IMR-90 (cell line): Measurements from ENCODE around the gene ASB1. TPM values are rescaled to one million over a fixed set of nuclear protein-coding genes. Genes with fewer than 3 reads are reported as not detected.

Experiments
- ATAC-seq: fragments of 200-7000 bp; cut with Tn5 transposase; 2 replicates; pipeline ENCODE4 v1.9.1; 2020; ENCODE audit warnings: low read depth, mild to moderate bottlenecking, moderate library complexity
- BruUV-seq: library from RNA; stranded (reverse); fragments of 400-500 nt; replicated peaks from 2 replicates; lab custom pipeline; 2021; lab: Mats Ljungman, UMichigan
- CTCF ChIA-PET: fragments of 300-600 bp; formaldehyde crosslinking; extraction: SDS; loops from one replicate; lab custom pipeline; 2021; ENCODE audit warnings: antibody characterized with exemption; lab: Yijun Ruan, JAX
- POLR2A ChIA-PET: fragments of 300-600 bp; sonication (Branson Sonifier 250); formaldehyde crosslinking; loops from one replicate; lab custom pipeline; 2022; ENCODE audit warnings: antibody characterized with exemption; ENCODE audit not compliant: unreplicated experiment; lab: Charles Lee
- DNase-seq: peaks from one replicate; pipeline ENCODE4 v3.0.0; 2013
- H2AFZ ChIP-seq: replicated peaks from 2 replicates; pipeline ENCODE3; 2013; ENCODE audit warnings: low read length, mild to moderate bottlenecking; ENCODE audit not compliant: poor library complexity
- H2AK5ac ChIP-seq: 2 replicates; pipeline ENCODE4 v1.6.1; 2013; ENCODE audit warnings: low read depth, low read length, inconsistent platforms
- H2AK9ac ChIP-seq: replicated peaks from 2 replicates; pipeline ENCODE3; 2013; ENCODE audit warnings: mild to moderate bottlenecking, low read depth, low read length, moderate library complexity; ENCODE audit not compliant: poor library complexity
- H2BK120ac ChIP-seq: 2 replicates; pipeline ENCODE4 v1.6.1; 2013; ENCODE audit warnings: low read depth, low read length, inconsistent platforms
- H2BK15ac ChIP-seq: 3 replicates; pipeline ENCODE4 v1.6.1; 2013; ENCODE audit warnings: low read depth, low read length, inconsistent platforms
- H2BK20ac ChIP-seq: 2 replicates; pipeline ENCODE4 v1.6.1; 2013; ENCODE audit warnings: low read depth, mild to moderate bottlenecking, inconsistent platforms, low read length, moderate library complexity
- H2BK5ac ChIP-seq: 2 replicates; pipeline ENCODE4 v1.6.1; 2013; ENCODE audit warnings: mild to moderate bottlenecking, low read depth, low read length, inconsistent platforms; ENCODE audit not compliant: poor library complexity, severe bottlenecking
- H3K14ac ChIP-seq: replicated peaks from 2 replicates; pipeline ENCODE4 v1.6.1; 2013; ENCODE audit warnings: low read depth, low read length, inconsistent platforms
- H3K18ac ChIP-seq: 2 replicates; pipeline ENCODE4 v1.6.1; 2013; ENCODE audit warnings: low read depth, low read length, control low read depth
- H3K23ac ChIP-seq: 2 replicates; pipeline ENCODE4 v1.6.1; 2013; ENCODE audit warnings: low read depth, low read length, inconsistent platforms
- H3K27ac ChIP-seq: 2 replicates; pipeline ENCODE4 v1.5.1; 2013; ENCODE audit warnings: mild to moderate bottlenecking, control low read depth, low read length; ENCODE audit not compliant: insufficient read depth
- H3K27me3 ChIP-seq: 2 replicates; pipeline ENCODE4 v1.6.1; 2013; ENCODE audit warnings: low read length; ENCODE audit not compliant: control insufficient read depth, insufficient read depth
- H3K36me3 ChIP-seq: 2 replicates; pipeline ENCODE4 v1.6.1; 2013; ENCODE audit warnings: low read length, mixed read lengths; ENCODE audit not compliant: control insufficient read depth, insufficient read depth
- H3K4ac ChIP-seq: 2 replicates; pipeline ENCODE4 v1.6.1; 2013; ENCODE audit warnings: low read depth, low read length, inconsistent platforms
- H3K4me1 ChIP-seq: 2 replicates; pipeline ENCODE4 v1.6.1; 2013; ENCODE audit warnings: low read length, mixed read lengths; ENCODE audit not compliant: control insufficient read depth, insufficient read depth
- H3K4me2 ChIP-seq: 2 replicates; pipeline ENCODE4 v1.6.1; 2013; ENCODE audit warnings: low read depth, mild to moderate bottlenecking, control low read depth, low read length, moderate library complexity
- H3K4me3 ChIP-seq: 2 replicates; pipeline ENCODE4 v1.5.1; 2013; ENCODE audit warnings: low read depth, mild to moderate bottlenecking, control low read depth, low read length, moderate library complexity; ENCODE audit not compliant: insufficient read depth
- H3K56ac ChIP-seq: 2 replicates; pipeline ENCODE4 v1.6.1; 2013; ENCODE audit warnings: low read length, inconsistent platforms; ENCODE audit not compliant: insufficient read depth; ENCODE audit errors: extremely low read depth
- H3K79me1 ChIP-seq, 2 experiments: 2 replicates each; pipeline ENCODE4 v1.6.1; 2013; ENCODE audit warnings: low read length in 2 of 2, inconsistent platforms in 1 of 2, low read depth in 1 of 2
- H3K9ac ChIP-seq: 2 replicates; pipeline ENCODE4 v1.6.1; 2013; ENCODE audit warnings: low read depth, low read length, control low read depth
- H3K9me1 ChIP-seq: 2 replicates; pipeline ENCODE4 v1.6.1; 2013; ENCODE audit warnings: low read length, inconsistent platforms; ENCODE audit not compliant: insufficient read depth
- H3K9me3 ChIP-seq: 2 replicates; pipeline ENCODE4 v1.6.1; 2013; ENCODE audit warnings: low read length; ENCODE audit not compliant: control insufficient read depth, insufficient read depth
- H4K20me1 ChIP-seq: 2 replicates; pipeline ENCODE4 v1.6.1; 2013; ENCODE audit warnings: low read length, inconsistent platforms; ENCODE audit not compliant: insufficient read depth
- H4K5ac ChIP-seq: 2 replicates; pipeline ENCODE4 v1.6.1; 2013; ENCODE audit warnings: mild to moderate bottlenecking, low read depth, low read length, control low read depth
- H4K8ac ChIP-seq, 2 experiments: 2 replicates each; pipeline ENCODE4 v1.6.1; 2013; ENCODE audit warnings: low read depth in 2 of 2, low read length in 2 of 2, control low read depth in 1 of 2, inconsistent platforms in 1 of 2
- H4K91ac ChIP-seq: 2 replicates; pipeline ENCODE4 v1.6.1; 2013; ENCODE audit warnings: low read depth, low read length, inconsistent platforms; ENCODE audit not compliant: insufficient read depth
- CEBPB ChIP-seq: IDR thresholded peaks from 2 replicates; pipeline ENCODE4 v1.6.1; 2012; ENCODE audit warnings: low read depth, low read length, improper control_type of control experiment
- FOS ChIP-seq: fragments of 150-350 bp; IDR thresholded peaks from 2 replicates; pipeline ENCODE4 v1.6.1; 2016; ENCODE audit warnings: low read depth, low read length
- NFE2L2 ChIP-seq: fragments of 150-350 bp; IDR thresholded peaks from 2 replicates; pipeline ENCODE4 v1.6.1; 2016; ENCODE audit warnings: low read depth, mild to moderate bottlenecking, low read length
- RCOR1 ChIP-seq: IDR thresholded peaks from 2 replicates; pipeline ENCODE4 v1.6.1; 2012; ENCODE audit warnings: mild to moderate bottlenecking, low read length, improper control_type of control experiment; ENCODE audit not compliant: insufficient replicate concordance
- SMC3 ChIP-seq: fragments of 150-350 bp; IDR thresholded peaks from 2 replicates; pipeline ENCODE4 v1.6.1; 2016; ENCODE audit warnings: low read depth, mild to moderate bottlenecking, antibody characterized with exemption, low read length, moderate library complexity
- WGBS, 2 experiments: methylation state at CpG; one replicate each; pipeline versions ENCODE4 v1.1.5 to v1.1.7; 2013; ENCODE audit warnings: missing lambda C conversion rate in 2 of 2; ENCODE audit not compliant: insufficient read length in 1 of 2; ENCODE audit errors: extremely low coverage in 2 of 2; 5-methylcytosine and 5-hydroxymethylcytosine counted together
- dilution Hi-C: fragments of 300-500 bp; cut with HindIII; formaldehyde crosslinking; loops from one replicate; pipeline ENCODE4 v1.14.3; 2018; ENCODE audit warnings: low sequenced_read_pairs; ENCODE audit not compliant: unreplicated experiment
- in situ Hi-C: fragments of 300-500 bp; cut with MboI; formaldehyde crosslinking; loops from 3 replicates; pipeline ENCODE4 v1.14.3; 2019; ENCODE audit warnings: low sequenced_read_pairs, inconsistent platforms, mixed read lengths
- intact Hi-C: fragments of 100-400 bp; cut with micrococcal nuclease; formaldehyde crosslinking; loops from 2 replicates; pipeline ENCODE4 v1.10.0; 2022
- polyA plus RNA-seq, 3 experiments: library from polyadenylated mRNA; depleted of rRNA; stranded (reverse); fragments of >200 nt; gene quantifications; 2 replicates each; pipeline ENCODE4 v1.2.3, GENCODE V29; 2012; ENCODE audit warnings: low replicate concordance in 1 of 3
- total RNA-seq: library from RNA; depleted of rRNA; stranded (reverse); fragments of >200 nt; gene quantifications from 2 replicates; pipeline ENCODE4 v1.2.3, GENCODE V29; 2012

Gene ASB1
- total and polyA plus RNA-seq, 2 of the 4 experiments (the other 2 are of a cell fraction), result 23.5 to 37.3 TPM

DNA sequence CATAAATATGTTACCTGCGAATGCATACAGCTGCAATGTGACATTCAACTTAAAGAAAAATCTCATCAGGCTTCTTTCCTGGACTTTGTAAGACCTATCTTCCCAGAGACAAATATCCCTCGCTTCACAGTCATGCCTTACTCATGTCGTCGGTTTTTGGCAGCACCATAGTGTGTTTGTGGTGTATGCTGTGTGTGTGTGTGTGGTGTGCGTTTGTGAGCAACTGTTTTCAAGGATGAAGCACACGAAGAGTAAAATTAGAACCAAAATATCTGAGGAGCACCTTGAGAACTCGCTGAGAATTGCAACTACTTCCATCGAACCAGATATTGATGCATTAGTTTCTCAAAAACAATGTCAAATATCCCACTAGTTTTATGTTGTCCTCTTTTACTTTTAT, 56.9 kb downstream of the ASB1 start:
- H3K18ac ChIP-seq, result no peak overlapping the region
- H3K36me3 ChIP-seq, result no peaks in the 10 kb centered on the region
- no peaks in the 10 kb centered on the region for H3K4me1 ChIP-seq
- no peak overlapping the region for H3K4ac ChIP-seq
- intact Hi-C loops (no loop called here), dilution Hi-C loops (no loop called here), in situ Hi-C loops (no loop called here)
- H2AK9ac ChIP-seq, result no peak overlapping the region
- H2BK120ac ChIP-seq, result no peak overlapping the region
- H3K9ac ChIP-seq, result no peak overlapping the region
- no peak for DNase-seq
- H3K27me3 ChIP-seq, result no peaks in the 10 kb centered on the region
- no peak overlapping the region for H2BK5ac ChIP-seq
- H4K20me1 ChIP-seq, result no peaks in the 10 kb centered on the region
- no peak overlapping the region for H2BK20ac ChIP-seq
- H3K23ac ChIP-seq, result no peak overlapping the region
- no peak for ATAC-seq
- H2AFZ ChIP-seq, result no peak overlapping the region
- H4K5ac ChIP-seq, result no peak overlapping the region
- H3K9me3 ChIP-seq, result peaks cover 5% of the 10 kb centered on the region; the same call in 1 of the 2 replicates
- H3K56ac ChIP-seq, result no peak overlapping the region
- no TSS peak for BruUV-seq
- H3K79me1 ChIP-seq, result peaks cover 0 to 6% of the 10 kb centered on the region in 2 experiments; a peak in 1 of 4 replicates
- H3K14ac ChIP-seq, result no peak overlapping the region
- no peak overlapping the region for H4K8ac ChIP-seq
- no peak overlapping the region for H3K27ac ChIP-seq
- no peak overlapping the region for H3K4me3 ChIP-seq
- TF ChIP-seq SMC3 (no peak), RCOR1 (no peak), CEBPB (no peak), FOS (no peak), NFE2L2 (no peak)
- POLR2A ChIA-PET, result no interaction called here
- peaks cover 23% of the 10 kb centered on the region for H3K9me1 ChIP-seq
- H3K4me2 ChIP-seq, result no peak overlapping the region
- no CpG with 5 or more reads among the region's 8 CpGs for WGBS, 2 experiments
- H4K91ac ChIP-seq, result no peak overlapping the region
- no peak overlapping the region for H2AK5ac ChIP-seq
- CTCF ChIA-PET, result no interaction called here
- H2BK15ac ChIP-seq, result no peak overlapping the region
